HG03439 (cell line): ENCODE measurements around the gene SUCNR1.
"Not testable (repeated sequence)": the region's sequence is repeated elsewhere in the genome, so short reads cannot be mapped to it uniquely, and the experiment has no call there.

Source experiments
- ATAC-seq: cut with Tn5 transposase; IDR thresholded peaks from one replicate; pipeline ENCODE4 v1.9.1; 2021; ENCODE audit warnings: mild to moderate bottlenecking, moderate library complexity; ENCODE audit not compliant: unreplicated experiment

The SUCNR1 gene

GRCh38 chr3:151873398-151873797 lies at the start of gene SUCNR1:
TSS of gene SUCNR1 (plus strand) at chr3:151873643. CDS start at chr3:151879893, 6,250 bp downstream.
- ATAC-seq: no peak

- ATAC-seq: no peak
Observed at GRCh38 chr3:151827816-151828215, 45.6 kb upstream of the SUCNR1 start.

- no peak for ATAC-seq
Observed at GRCh38 chr3:151835751-151836525, 37.5 kb upstream of the SUCNR1 start.

- no peak for ATAC-seq
Observed at GRCh38 chr3:151837057-151837456, 36.4 kb upstream of the SUCNR1 start.

- peak; percentile 68 for ATAC-seq
Observed at GRCh38 chr3:151838574-151839312, 34.7 kb upstream of the SUCNR1 start.

GRCh38 chr3:151839313-151839631 lies 34.2 kb upstream of the SUCNR1 start:
- ATAC-seq: no peak

- ATAC-seq: no peak
Observed at GRCh38 chr3:151841801-151842200, 31.6 kb upstream of the SUCNR1 start.

GRCh38 chr3:151843275-151843674 lies 30.2 kb upstream of the SUCNR1 start:
- no peak for ATAC-seq

- ATAC-seq: no peak
Observed at GRCh38 chr3:151845306-151845905, 28.0 kb upstream of the SUCNR1 start.

GRCh38 chr3:151850065-151850464 lies 23.4 kb upstream of the SUCNR1 start:
- not testable (repeated sequence) for ATAC-seq

- no peak for ATAC-seq
Observed at GRCh38 chr3:151852074-151852811, 21.2 kb upstream of the SUCNR1 start.

GRCh38 chr3:151856118-151856517 lies 17.3 kb upstream of the SUCNR1 start:
- ATAC-seq: no peak

- ATAC-seq: no peak
Observed at GRCh38 chr3:151856641-151857040, 16.8 kb upstream of the SUCNR1 start.

GRCh38 chr3:151859233-151859673 lies 14.2 kb upstream of the SUCNR1 start:
- no peak for ATAC-seq

GRCh38 chr3:151859905-151860304 lies 13.5 kb upstream of the SUCNR1 start:
- no peak for ATAC-seq

GRCh38 chr3:151863611-151864010 lies 9.8 kb upstream of the SUCNR1 start:
- no peak for ATAC-seq

GRCh38 chr3:151864423-151865101 lies 8.9 kb upstream of the SUCNR1 start:
- no peak for ATAC-seq

- no peak for ATAC-seq
Observed at GRCh38 chr3:151866711-151867410, 6.6 kb upstream of the SUCNR1 start.

- no peak for ATAC-seq
Observed at GRCh38 chr3:151867666-151868065, 5.8 kb upstream of the SUCNR1 start.

- ATAC-seq: no peak
Observed at GRCh38 chr3:151869181-151869580, 4.3 kb upstream of the SUCNR1 start.
